HEK293 (cell line): ENCODE data around the gene SHC4.

ENCODE experiments used
- CTCF ChIA-PET: fragments of 350-600 bp; formaldehyde crosslinking; extraction: SDS; loops from one replicate; lab custom pipeline; 2021; ENCODE audit warnings: antibody characterized with exemption; lab: Yijun Ruan, JAX
- POLR2A ChIA-PET: fragments of 300-600 bp; formaldehyde crosslinking; extraction: SDS; loops from one replicate; lab custom pipeline; 2020; ENCODE audit warnings: antibody characterized with exemption, inconsistent platforms; lab: Yijun Ruan, JAX
- H3K27ac ChIP-seq: fragments of 200-500 bp; sonication (Bioruptor generic); 2 replicates; pipeline ENCODE4 v1.5.1; 2014; ENCODE audit warnings: low read depth, low read length, control low read depth, inconsistent platforms; ENCODE audit errors: extremely low read depth
- H3K36me3 ChIP-seq, 2 experiments: fragments of 200-500 bp in 1 of 2; sonication (Bioruptor generic) in 1 of 2; 1 replicate in 1 of 2; 2 replicates in 1 of 2; pipeline ENCODE4 v1.5.1; 2014 to 2017; ENCODE audit warnings: inconsistent platforms in 2 of 2, low read length in 2 of 2; ENCODE audit not compliant: control insufficient read depth in 2 of 2, insufficient read depth in 1 of 2
- H3K4me1 ChIP-seq: fragments of 200-500 bp; sonication (Bioruptor generic); 2 replicates; pipeline ENCODE4 v1.5.1; 2014; ENCODE audit warnings: mild to moderate bottlenecking, low read length, inconsistent platforms; ENCODE audit not compliant: control insufficient read depth, insufficient read depth
- H3K4me3 ChIP-seq: 2 replicates; pipeline ENCODE4 v1.5.1; 2011; ENCODE audit warnings: low read depth, mild to moderate bottlenecking, control low read depth, low read length, moderate library complexity
- H3K9me3 ChIP-seq: fragments of 200-500 bp; sonication (Bioruptor generic); 2 replicates; pipeline ENCODE4 v1.5.1; 2014; ENCODE audit warnings: low read depth, low read length, inconsistent platforms; ENCODE audit not compliant: control insufficient read depth, insufficient read depth
- GLIS1 ChIP-seq: fragments of 450-650 bp; formaldehyde crosslinking; IDR thresholded peaks from 2 replicates; pipeline ENCODE4 v1.5.1; 2016; ENCODE audit warnings: missing biosample characterization, missing genetic modification characterization
- HOXA7 ChIP-seq: sonication (generic); formaldehyde crosslinking; IDR thresholded peaks from 2 replicates; pipeline ENCODE4 v1.8.1; 2022; ENCODE audit warnings: missing genetic modification reagents, borderline replicate concordance
- KLF7 ChIP-seq: fragments of 450-650 bp; formaldehyde crosslinking; IDR thresholded peaks from 2 replicates; pipeline ENCODE4 v1.5.1; 2016; ENCODE audit warnings: missing biosample characterization, missing genetic modification characterization, borderline replicate concordance
- MEIS1 ChIP-seq: sonication (generic); formaldehyde crosslinking; IDR thresholded peaks from 2 replicates; pipeline ENCODE4 v1.8.1; 2022; ENCODE audit warnings: missing genetic modification reagents, mild to moderate bottlenecking, borderline replicate concordance
- TRIM28 ChIP-seq: IDR thresholded peaks from 2 replicates; pipeline ENCODE4 v1.6.1; 2011; ENCODE audit warnings: low read length, control low read depth, borderline replicate concordance
- WT1 ChIP-seq: fragments of 450-650 bp; formaldehyde crosslinking; IDR thresholded peaks from 2 replicates; pipeline ENCODE4 v1.5.1; 2016; ENCODE audit warnings: missing biosample characterization, missing genetic modification characterization
- ZBTB48 ChIP-seq: fragments of 450-650 bp; formaldehyde crosslinking; IDR thresholded peaks from 2 replicates; pipeline ENCODE4 v1.5.1; 2016; ENCODE audit warnings: missing biosample characterization, missing genetic modification characterization
- ZFP3 ChIP-seq: fragments of 450-650 bp; formaldehyde crosslinking; IDR thresholded peaks from 2 replicates; pipeline ENCODE4 v1.5.1; 2016; ENCODE audit warnings: low read depth, missing biosample characterization, missing genetic modification characterization
- ZIC2 ChIP-seq: fragments of 450-650 bp; formaldehyde crosslinking; IDR thresholded peaks from 2 replicates; pipeline ENCODE4 v1.5.1; 2016; ENCODE audit warnings: missing biosample characterization, missing genetic modification characterization
- ZNF10 ChIP-seq: fragments of 450-650 bp; formaldehyde crosslinking; IDR thresholded peaks from 2 replicates; pipeline ENCODE4 v1.5.1; 2017; ENCODE audit warnings: missing biosample characterization, missing genetic modification characterization
- ZNF202 ChIP-seq: fragments of 450-650 bp; formaldehyde crosslinking; IDR thresholded peaks from 2 replicates; pipeline ENCODE4 v1.5.1; 2016; ENCODE audit warnings: missing biosample characterization, missing genetic modification characterization, borderline replicate concordance
- ZNF24 ChIP-seq: fragments of 450-650 bp; formaldehyde crosslinking; IDR thresholded peaks from 2 replicates; pipeline ENCODE4 v1.5.1; 2016; ENCODE audit warnings: missing biosample characterization, missing genetic modification characterization
- ZNF302 ChIP-seq: fragments of 450-650 bp; formaldehyde crosslinking; IDR thresholded peaks from 2 replicates; pipeline ENCODE4 v1.5.1; 2016; ENCODE audit warnings: missing biosample characterization, missing genetic modification characterization, low read depth
- ZNF311 ChIP-seq: fragments of 450-650 bp; formaldehyde crosslinking; IDR thresholded peaks from 2 replicates; pipeline ENCODE4 v1.5.1; 2017; ENCODE audit warnings: missing biosample characterization, missing genetic modification characterization, borderline replicate concordance
- ZNF335 ChIP-seq: fragments of 450-650 bp; formaldehyde crosslinking; conservative IDR thresholded peaks from 2 replicates; pipeline ENCODE4 v1.5.1; 2016; ENCODE audit warnings: missing biosample characterization, missing genetic modification characterization
- ZNF561 ChIP-seq: fragments of 450-650 bp; IDR thresholded peaks from 2 replicates; pipeline ENCODE4 v1.5.1; 2018; ENCODE audit warnings: missing biosample characterization, missing genetic modification characterization, borderline replicate concordance
- ZNF830 ChIP-seq: fragments of 450-650 bp; IDR thresholded peaks from 2 replicates; pipeline ENCODE4 v1.5.0; 2018; ENCODE audit warnings: missing biosample characterization, missing genetic modification characterization, low read depth, mild to moderate bottlenecking, moderate library complexity
- ZNF837 ChIP-seq: fragments of 450-650 bp; formaldehyde crosslinking; IDR thresholded peaks from 2 replicates; pipeline ENCODE4 v1.5.1; 2016; ENCODE audit warnings: missing biosample characterization, missing genetic modification characterization
- ZSCAN18 ChIP-seq: fragments of 450-650 bp; formaldehyde crosslinking; IDR thresholded peaks from 2 replicates; pipeline ENCODE4 v1.5.1; 2016; ENCODE audit warnings: missing biosample characterization, missing genetic modification characterization
- ZSCAN23 ChIP-seq: fragments of 450-650 bp; formaldehyde crosslinking; IDR thresholded peaks from 2 replicates; pipeline ENCODE4 v1.5.1; 2016; ENCODE audit warnings: missing biosample characterization, missing genetic modification characterization
- TF ChIP-seq, protein P1 (sequence below): fragments of 450-650 bp; formaldehyde crosslinking; IDR thresholded peaks from 2 replicates; pipeline ENCODE4 v1.5.1; 2017; ENCODE audit warnings: missing biosample characterization, missing genetic modification characterization
- TF ChIP-seq, protein P2 (sequence below): fragments of 450-650 bp; formaldehyde crosslinking; IDR thresholded peaks from 2 replicates; pipeline ENCODE4 v1.5.1; 2017; ENCODE audit warnings: missing biosample characterization, missing genetic modification characterization
- TF ChIP-seq, protein P3 (sequence below): fragments of 450-650 bp; IDR thresholded peaks from 2 replicates; pipeline ENCODE4 v1.5.1; 2018; ENCODE audit warnings: missing biosample characterization, missing genetic modification characterization

The SHC4 gene

DNA sequence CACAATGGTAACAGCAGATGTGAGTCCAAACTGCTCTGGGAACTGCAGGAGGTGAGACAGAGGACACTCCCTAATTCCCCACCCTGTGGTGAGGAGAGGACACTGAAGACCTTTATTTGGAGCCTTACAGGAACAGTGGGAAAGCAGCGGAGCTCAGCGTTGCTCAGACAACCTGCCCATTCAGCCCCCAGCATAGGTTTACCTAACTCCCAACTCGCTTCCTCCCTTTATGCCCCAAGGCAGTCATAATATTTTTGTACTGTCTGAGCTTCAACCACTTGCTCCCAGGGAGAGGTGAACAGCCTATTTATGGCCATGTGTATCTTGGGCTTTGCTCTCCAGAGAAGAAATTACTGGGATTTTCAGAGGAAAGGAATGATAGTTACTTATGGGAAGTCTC, 34.1 kb downstream of the SHC4 start (continued):
- TF ChIP-seq, protein P1, sequence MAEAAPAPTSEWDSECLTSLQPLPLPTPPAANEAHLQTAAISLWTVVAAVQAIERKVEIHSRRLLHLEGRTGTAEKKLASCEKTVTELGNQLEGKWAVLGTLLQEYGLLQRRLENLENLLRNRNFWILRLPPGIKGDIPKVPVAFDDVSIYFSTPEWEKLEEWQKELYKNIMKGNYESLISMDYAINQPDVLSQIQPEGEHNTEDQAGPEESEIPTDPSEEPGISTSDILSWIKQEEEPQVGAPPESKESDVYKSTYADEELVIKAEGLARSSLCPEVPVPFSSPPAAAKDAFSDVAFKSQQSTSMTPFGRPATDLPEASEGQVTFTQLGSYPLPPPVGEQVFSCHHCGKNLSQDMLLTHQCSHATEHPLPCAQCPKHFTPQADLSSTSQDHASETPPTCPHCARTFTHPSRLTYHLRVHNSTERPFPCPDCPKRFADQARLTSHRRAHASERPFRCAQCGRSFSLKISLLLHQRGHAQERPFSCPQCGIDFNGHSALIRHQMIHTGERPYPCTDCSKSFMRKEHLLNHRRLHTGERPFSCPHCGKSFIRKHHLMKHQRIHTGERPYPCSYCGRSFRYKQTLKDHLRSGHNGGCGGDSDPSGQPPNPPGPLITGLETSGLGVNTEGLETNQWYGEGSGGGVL (tag by site-specific recombination) = no peak
- TF ChIP-seq GLIS1 (tag by site-specific recombination) (peak; percentile 61), ZBTB48 (no peak), ZNF10 (tag by site-specific recombination) (no peak), ZFP3 (no peak), WT1 (0 out of 2 replicates have a peak, but pooled peaks have one; percentile 64), ZSCAN23 (no peak), ZIC2 (0 out of 2 replicates have a peak, but pooled peaks have one; percentile 32), TRIM28 (no peak), ZNF24 (no peak), MEIS1 (CRISPR knock-in tag) (no peak), HOXA7 (CRISPR knock-in tag) (no peak), ZNF335 (tag by site-specific recombination) (no peak)

GRCh38 chr15:48928877-48929538, 34.7 kb downstream of the SHC4 start:
- POLR2A ChIA-PET = no interaction called here
- no peak overlapping the region for H3K4me3 ChIP-seq
- no peaks in the 10 kb centered on the region for H3K36me3 ChIP-seq
- no peak for TF ChIP-seq ZNF311 (tag by site-specific recombination)
- TF ChIP-seq KLF7 (tag by site-specific recombination) = no peak
- no peak for TF ChIP-seq ZNF561 (tag by site-specific recombination)
- TF ChIP-seq, protein P2, sequence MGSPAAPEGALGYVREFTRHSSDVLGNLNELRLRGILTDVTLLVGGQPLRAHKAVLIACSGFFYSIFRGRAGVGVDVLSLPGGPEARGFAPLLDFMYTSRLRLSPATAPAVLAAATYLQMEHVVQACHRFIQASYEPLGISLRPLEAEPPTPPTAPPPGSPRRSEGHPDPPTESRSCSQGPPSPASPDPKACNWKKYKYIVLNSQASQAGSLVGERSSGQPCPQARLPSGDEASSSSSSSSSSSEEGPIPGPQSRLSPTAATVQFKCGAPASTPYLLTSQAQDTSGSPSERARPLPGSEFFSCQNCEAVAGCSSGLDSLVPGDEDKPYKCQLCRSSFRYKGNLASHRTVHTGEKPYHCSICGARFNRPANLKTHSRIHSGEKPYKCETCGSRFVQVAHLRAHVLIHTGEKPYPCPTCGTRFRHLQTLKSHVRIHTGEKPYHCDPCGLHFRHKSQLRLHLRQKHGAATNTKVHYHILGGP (tag by site-specific recombination) = no peak
- TF ChIP-seq ZNF830 (tag by site-specific recombination) = no peak
- no peak for TF ChIP-seq ZNF202 (tag by site-specific recombination)
- no peak for TF ChIP-seq ZSCAN18
- TF ChIP-seq ZNF302 (tag by site-specific recombination) = no peak
- TF ChIP-seq HOXA7 (CRISPR knock-in tag) = no peak
- TF ChIP-seq, protein P3, sequence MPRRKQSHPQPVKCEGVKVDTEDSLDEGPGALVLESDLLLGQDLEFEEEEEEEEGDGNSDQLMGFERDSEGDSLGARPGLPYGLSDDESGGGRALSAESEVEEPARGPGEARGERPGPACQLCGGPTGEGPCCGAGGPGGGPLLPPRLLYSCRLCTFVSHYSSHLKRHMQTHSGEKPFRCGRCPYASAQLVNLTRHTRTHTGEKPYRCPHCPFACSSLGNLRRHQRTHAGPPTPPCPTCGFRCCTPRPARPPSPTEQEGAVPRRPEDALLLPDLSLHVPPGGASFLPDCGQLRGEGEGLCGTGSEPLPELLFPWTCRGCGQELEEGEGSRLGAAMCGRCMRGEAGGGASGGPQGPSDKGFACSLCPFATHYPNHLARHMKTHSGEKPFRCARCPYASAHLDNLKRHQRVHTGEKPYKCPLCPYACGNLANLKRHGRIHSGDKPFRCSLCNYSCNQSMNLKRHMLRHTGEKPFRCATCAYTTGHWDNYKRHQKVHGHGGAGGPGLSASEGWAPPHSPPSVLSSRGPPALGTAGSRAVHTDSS (tag by site-specific recombination) = no peak
- TF ChIP-seq ZNF837 (tag by site-specific recombination) = no peak
- CTCF ChIA-PET = interaction anchor here (1.4 kb wide), 1 partner anchor 47 kb away, joined by 4 read pairs; no protein-coding TSS in a partner anchor
- no peak overlapping the region for H3K27ac ChIP-seq
- no peaks in the 10 kb centered on the region for H3K9me3 ChIP-seq
- no peaks in the 10 kb centered on the region for H3K4me1 ChIP-seq
